ENCODE measurements around the gene RCN1. TPM values are rescaled to one million over a fixed set of nuclear protein-coding genes. Genes with fewer than 3 reads are reported as not detected.

RCN1 gene
- total RNA-seq, 1 experiment from 2014 or later: 16.1 TPM

DNA sequence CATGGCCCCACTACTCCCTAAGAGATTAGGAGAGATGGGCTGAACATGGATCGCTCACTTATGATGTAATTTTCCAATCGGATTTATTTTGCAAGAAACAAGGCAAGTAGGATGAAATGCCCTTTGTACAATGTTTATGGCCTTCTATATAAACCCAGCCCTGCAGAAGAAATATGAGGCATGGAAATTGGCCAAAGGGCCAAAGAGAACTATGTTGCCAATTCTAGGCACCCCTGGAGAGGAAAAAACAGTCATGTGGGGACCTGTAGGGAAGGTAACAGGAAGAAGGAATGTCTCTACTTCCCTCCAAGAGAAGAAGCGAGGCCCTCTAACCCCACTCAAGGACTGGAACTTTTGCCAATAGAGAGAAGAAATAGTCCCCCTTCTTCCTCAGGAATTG lies 54.4 kb downstream of the RCN1 start:
- Histone ChIP-seq H3K79me2 (ENCODE audit: low read length) (no peaks in the 10 kb centered on the region), H3K27me3 (ENCODE audit: low read length) (no peaks in the 10 kb centered on the region), H3K9ac (ENCODE audit: low read length) (no peak overlapping the region), H3K9me2 (replicated peaks; ENCODE audit: insufficient read depth, low read length) (no peaks in the 10 kb centered on the region), H3K4me2 (ENCODE audit: low read depth, low read length, poor library complexity, severe bottlenecking) (no peak overlapping the region), H3K27ac (ENCODE audit: low read length) (no peak overlapping the region), H3K36me3 (ENCODE audit: insufficient read depth, low read length) (no peaks in the 10 kb centered on the region), H3K4me3 (ENCODE audit: low read length) (no peak overlapping the region), H4K20me1 (ENCODE audit: insufficient read depth, low read depth, low read length) (no peaks in the 10 kb centered on the region), H3K9me3 (ENCODE audit: low read length) (no peaks in the 10 kb centered on the region), H2AFZ (ENCODE audit: low read length) (no peak overlapping the region), H3K4me1 (ENCODE audit: low read length) (no peaks in the 10 kb centered on the region)
- DNase-seq: no peak

DNA sequence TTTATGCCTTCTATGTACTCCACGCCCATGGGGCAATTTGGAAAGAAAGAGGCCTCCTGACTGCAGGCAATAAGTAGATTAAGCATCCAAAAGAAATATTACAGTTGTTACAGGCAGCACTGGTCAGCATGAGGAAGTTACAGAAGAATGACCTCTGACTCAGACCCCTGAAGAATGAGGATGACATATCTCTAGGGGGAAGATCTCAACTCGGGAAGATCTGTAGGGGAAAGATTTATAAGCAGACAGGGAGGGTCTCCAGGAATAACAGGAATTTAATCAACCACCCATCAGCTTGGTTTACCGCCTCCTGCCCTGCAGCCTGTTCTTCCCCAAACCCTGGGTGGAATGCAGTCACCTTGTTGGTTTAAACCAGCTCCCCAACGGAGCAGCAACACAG lies 58.0 kb downstream of the RCN1 start:
- Histone ChIP-seq H3K9me2 (replicated peaks; ENCODE audit: insufficient read depth, low read length) (no peaks in the 10 kb centered on the region), H3K4me2 (ENCODE audit: low read depth, low read length, poor library complexity, severe bottlenecking) (no peak overlapping the region), H3K4me1 (ENCODE audit: low read length) (no peaks in the 10 kb centered on the region), H3K27me3 (ENCODE audit: low read length) (no peaks in the 10 kb centered on the region), H3K79me2 (ENCODE audit: low read length) (no peaks in the 10 kb centered on the region), H3K27ac (ENCODE audit: low read length) (no peak overlapping the region), H3K4me3 (ENCODE audit: low read length) (no peak overlapping the region), H3K9me3 (ENCODE audit: low read length) (no peaks in the 10 kb centered on the region), H3K9ac (ENCODE audit: low read length) (no peak overlapping the region), H4K20me1 (ENCODE audit: insufficient read depth, low read depth, low read length) (no peaks in the 10 kb centered on the region), H3K36me3 (ENCODE audit: insufficient read depth, low read length) (no peaks in the 10 kb centered on the region), H2AFZ (ENCODE audit: low read length) (no peak overlapping the region)
- no peak for DNase-seq

GRCh38 chr11:32149748-32150147 lies 58.9 kb downstream of the RCN1 start:
- DNase-seq: no peak
- no peaks in the 10 kb centered on the region for H3K79me2 ChIP-seq (ENCODE audit: low read length)

GRCh38 chr11:32151027-32151426 lies 60.2 kb downstream of the RCN1 start:
- H3K4me2 ChIP-seq (ENCODE audit: low read depth, low read length, poor library complexity, severe bottlenecking): no peak overlapping the region
- no peaks in the 10 kb centered on the region for H3K79me2 ChIP-seq (ENCODE audit: low read length)
- H3K9ac ChIP-seq (ENCODE audit: low read length): no peak overlapping the region
- no peaks in the 10 kb centered on the region for H3K9me3 ChIP-seq (ENCODE audit: low read length)
- no peaks in the 10 kb centered on the region for H3K4me1 ChIP-seq (ENCODE audit: low read length)
- H3K27me3 ChIP-seq (ENCODE audit: low read length): no peaks in the 10 kb centered on the region
- H2AFZ ChIP-seq (ENCODE audit: low read length): no peak overlapping the region
- no peak for DNase-seq
- no peaks in the 10 kb centered on the region for H3K9me2 ChIP-seq (replicated peaks; ENCODE audit: insufficient read depth, low read length)
- H4K20me1 ChIP-seq (ENCODE audit: insufficient read depth, low read depth, low read length): no peaks in the 10 kb centered on the region
- no peak overlapping the region for H3K4me3 ChIP-seq (ENCODE audit: low read length)
- H3K27ac ChIP-seq (ENCODE audit: low read length): no peak overlapping the region
- no peaks in the 10 kb centered on the region for H3K36me3 ChIP-seq (ENCODE audit: insufficient read depth, low read length)

More at GRCh38 chr11:32149748-32150147, 58.9 kb downstream of the RCN1 start:
- Histone ChIP-seq H3K9me2 (replicated peaks; ENCODE audit: insufficient read depth, low read length) (no peaks in the 10 kb centered on the region), H3K27me3 (ENCODE audit: low read length) (no peaks in the 10 kb centered on the region), H4K20me1 (ENCODE audit: insufficient read depth, low read depth, low read length) (no peaks in the 10 kb centered on the region), H3K4me2 (ENCODE audit: low read depth, low read length, poor library complexity, severe bottlenecking) (no peak overlapping the region), H3K9me3 (ENCODE audit: low read length) (no peaks in the 10 kb centered on the region), H3K9ac (ENCODE audit: low read length) (no peak overlapping the region), H3K4me3 (ENCODE audit: low read length) (no peak overlapping the region), H3K36me3 (ENCODE audit: insufficient read depth, low read length) (no peaks in the 10 kb centered on the region), H2AFZ (ENCODE audit: low read length) (no peak overlapping the region), H3K4me1 (ENCODE audit: low read length) (no peaks in the 10 kb centered on the region), H3K27ac (ENCODE audit: low read length) (no peak overlapping the region)

DNA sequence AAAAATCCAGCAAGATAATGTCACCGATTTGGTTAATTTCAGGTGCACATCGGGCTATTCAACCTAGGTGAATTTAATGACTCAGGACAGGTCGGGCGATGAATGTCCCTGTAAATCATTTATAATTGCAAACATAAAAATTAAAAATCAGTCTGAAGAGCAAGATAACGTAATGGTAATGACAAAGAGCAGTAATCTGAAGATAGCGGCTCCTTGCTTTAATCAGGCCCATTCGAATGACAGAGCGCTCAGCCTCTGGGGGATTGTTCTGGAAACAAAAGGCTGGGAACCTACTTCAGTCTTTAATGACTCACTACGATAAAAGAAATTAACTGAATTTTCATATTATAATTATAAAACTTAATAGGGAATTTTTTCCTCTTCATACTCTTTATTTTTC lies 61.3 kb downstream of the RCN1 start:
- H3K27ac ChIP-seq (ENCODE audit: low read length): no peak overlapping the region
- no peaks in the 10 kb centered on the region for H4K20me1 ChIP-seq (ENCODE audit: insufficient read depth, low read depth, low read length)
- H3K9me2 ChIP-seq (replicated peaks; ENCODE audit: insufficient read depth, low read length): no peaks in the 10 kb centered on the region
- H3K4me2 ChIP-seq (ENCODE audit: low read depth, low read length, poor library complexity, severe bottlenecking): no peak overlapping the region
- H3K27me3 ChIP-seq (ENCODE audit: low read length): no peaks in the 10 kb centered on the region
- no peaks in the 10 kb centered on the region for H3K4me1 ChIP-seq (ENCODE audit: low read length)
- no peak overlapping the region for H3K4me3 ChIP-seq (ENCODE audit: low read length)
- no peak overlapping the region for H3K9ac ChIP-seq (ENCODE audit: low read length)
- H3K36me3 ChIP-seq (ENCODE audit: insufficient read depth, low read length): no peaks in the 10 kb centered on the region
- no peak overlapping the region for H2AFZ ChIP-seq (ENCODE audit: low read length)
- no peaks in the 10 kb centered on the region for H3K79me2 ChIP-seq (ENCODE audit: low read length)
- H3K9me3 ChIP-seq (ENCODE audit: low read length): no peaks in the 10 kb centered on the region
- no peak for DNase-seq

GRCh38 chr11:32152821-32153220 lies 61.9 kb downstream of the RCN1 start:
- no peaks in the 10 kb centered on the region for H3K79me2 ChIP-seq (ENCODE audit: low read length)
- H3K4me2 ChIP-seq (ENCODE audit: low read depth, low read length, poor library complexity, severe bottlenecking): no peak overlapping the region
- H4K20me1 ChIP-seq (ENCODE audit: insufficient read depth, low read depth, low read length): no peaks in the 10 kb centered on the region
- H3K4me3 ChIP-seq (ENCODE audit: low read length): no peak overlapping the region
- H3K27ac ChIP-seq (ENCODE audit: low read length): no peak overlapping the region
- H3K9ac ChIP-seq (ENCODE audit: low read length): no peak overlapping the region
- H3K4me1 ChIP-seq (ENCODE audit: low read length): no peaks in the 10 kb centered on the region
- H3K36me3 ChIP-seq (ENCODE audit: insufficient read depth, low read length): no peaks in the 10 kb centered on the region
- H2AFZ ChIP-seq (ENCODE audit: low read length): no peak overlapping the region
- no peak for DNase-seq
- H3K9me3 ChIP-seq (ENCODE audit: low read length): no peaks in the 10 kb centered on the region
- H3K27me3 ChIP-seq (ENCODE audit: low read length): no peaks in the 10 kb centered on the region
- H3K9me2 ChIP-seq (replicated peaks; ENCODE audit: insufficient read depth, low read length): no peaks in the 10 kb centered on the region

- DNase-seq: no peak
- Histone ChIP-seq H4K20me1 (ENCODE audit: insufficient read depth, low read depth, low read length) (no peaks in the 10 kb centered on the region), H2AFZ (ENCODE audit: low read length) (no peak overlapping the region), H3K27me3 (ENCODE audit: low read length) (no peaks in the 10 kb centered on the region), H3K36me3 (ENCODE audit: insufficient read depth, low read length) (no peaks in the 10 kb centered on the region), H3K9ac (ENCODE audit: low read length) (no peak overlapping the region), H3K9me3 (ENCODE audit: low read length) (no peaks in the 10 kb centered on the region), H3K4me2 (ENCODE audit: low read depth, low read length, poor library complexity, severe bottlenecking) (no peak overlapping the region), H3K27ac (ENCODE audit: low read length) (no peak overlapping the region), H3K9me2 (replicated peaks; ENCODE audit: insufficient read depth, low read length) (no peaks in the 10 kb centered on the region), H3K79me2 (ENCODE audit: low read length) (no peaks in the 10 kb centered on the region), H3K4me3 (ENCODE audit: low read length) (no peak overlapping the region), H3K4me1 (ENCODE audit: low read length) (no peaks in the 10 kb centered on the region)
Measured at GRCh38 chr11:32153747-32154146, 62.9 kb downstream of the RCN1 start.

DNA sequence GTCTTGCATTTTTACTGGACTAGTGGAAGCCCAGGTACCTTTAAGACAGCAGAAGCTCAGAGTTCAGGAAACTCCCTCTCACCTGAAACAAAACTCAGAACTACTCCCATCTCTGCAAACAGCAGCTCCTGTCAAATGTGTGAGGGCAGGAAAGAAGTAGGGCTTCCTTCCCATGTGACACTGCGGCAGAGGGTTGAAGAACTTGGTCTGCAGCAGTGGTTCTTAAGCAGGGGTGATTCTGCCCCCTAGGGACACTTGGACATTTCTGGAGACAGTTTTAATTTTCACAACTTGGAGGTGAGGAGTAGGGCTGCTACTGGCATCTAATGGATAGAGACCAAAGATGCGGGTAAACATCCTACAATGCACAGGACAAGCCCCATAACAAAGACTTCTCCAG lies 63.4 kb downstream of the RCN1 start:
- no peak overlapping the region for H3K4me2 ChIP-seq (ENCODE audit: low read depth, low read length, poor library complexity, severe bottlenecking)
- no peak overlapping the region for H3K27ac ChIP-seq (ENCODE audit: low read length)
- DNase-seq: no peak
- H3K79me2 ChIP-seq (ENCODE audit: low read length): no peaks in the 10 kb centered on the region
- no peak overlapping the region for H2AFZ ChIP-seq (ENCODE audit: low read length)
- H3K36me3 ChIP-seq (ENCODE audit: insufficient read depth, low read length): no peaks in the 10 kb centered on the region
- H3K9ac ChIP-seq (ENCODE audit: low read length): no peak overlapping the region
- no peaks in the 10 kb centered on the region for H3K9me3 ChIP-seq (ENCODE audit: low read length)
- H3K27me3 ChIP-seq (ENCODE audit: low read length): no peaks in the 10 kb centered on the region
- no peak overlapping the region for H3K4me3 ChIP-seq (ENCODE audit: low read length)
- no peaks in the 10 kb centered on the region for H3K9me2 ChIP-seq (replicated peaks; ENCODE audit: insufficient read depth, low read length)
- no peaks in the 10 kb centered on the region for H4K20me1 ChIP-seq (ENCODE audit: insufficient read depth, low read depth, low read length)
- no peaks in the 10 kb centered on the region for H3K4me1 ChIP-seq (ENCODE audit: low read length)

Data from Karpas-422 (cell line).